Panc1 (cell line): Measurements from ENCODE around the gene PXDN. TPM values are rescaled to one million over a fixed set of nuclear protein-coding genes. Genes with fewer than 3 reads are reported as not detected.

Source experiments
- ATAC-seq: fragments of 200-7000 bp; cut with Tn5 transposase; 2 replicates; pipeline ENCODE4 v1.9.1; 2020; ENCODE audit warnings: mild to moderate bottlenecking, moderate library complexity
- BruUV-seq: library from RNA; stranded (reverse); fragments of 400-500 nt; replicated peaks from 2 replicates; lab custom pipeline; 2021; lab: Mats Ljungman, UMichigan
- CTCF ChIA-PET: fragments of 300-600 bp; sonication (Branson Sonifier 250); formaldehyde crosslinking; loops from one replicate; lab custom pipeline; 2022; ENCODE audit warnings: antibody characterized with exemption; lab: Charles Lee
- POLR2A ChIA-PET: fragments of 300-600 bp; sonication (Branson Sonifier 250); formaldehyde crosslinking; loops from one replicate; lab custom pipeline; 2022; ENCODE audit warnings: antibody characterized with exemption; lab: Charles Lee
- DNase-seq: peaks from one replicate; pipeline ENCODE4 v3.0.0-alpha.2; 2010; ENCODE audit warnings: low read depth, low spot score
- H3K27ac ChIP-seq: 2 replicates; pipeline ENCODE4 v1.5.1; 2011; ENCODE audit warnings: mild to moderate bottlenecking, low read length, inconsistent platforms
- H3K27me3 ChIP-seq: fragments of 200-500 bp; sonication (Bioruptor generic); 2 replicates; pipeline ENCODE4 v1.6.0; 2014; ENCODE audit warnings: low read length, inconsistent platforms; ENCODE audit not compliant: control insufficient read depth, insufficient read depth
- H3K36me3 ChIP-seq: fragments of 200-500 bp; sonication (Bioruptor generic); 2 replicates; pipeline ENCODE4 v1.5.1; 2014; ENCODE audit warnings: inconsistent platforms, mild to moderate bottlenecking, low read length, moderate library complexity; ENCODE audit not compliant: control insufficient read depth, insufficient read depth
- H3K4me1 ChIP-seq: 2 replicates; pipeline ENCODE4 v1.5.1; 2011; ENCODE audit warnings: inconsistent platforms, mild to moderate bottlenecking, low read length, moderate library complexity; ENCODE audit not compliant: control insufficient read depth, insufficient read depth
- H3K4me3 ChIP-seq, 2 experiments: 2 replicates each; pipeline ENCODE4 v1.5.1; 2011 to 2012; ENCODE audit warnings: low read depth in 2 of 2, low read length in 2 of 2, mild to moderate bottlenecking in 2 of 2, inconsistent platforms in 1 of 2, moderate library complexity in 1 of 2
- H3K9me3 ChIP-seq: fragments of 200-500 bp; sonication (Bioruptor generic); 2 replicates; pipeline ENCODE4 v1.5.1; 2014; ENCODE audit warnings: low read depth, mild to moderate bottlenecking, inconsistent platforms, low read length, moderate library complexity; ENCODE audit not compliant: control insufficient read depth, insufficient read depth
- POLR2AphosphoS5 ChIP-seq: IDR thresholded peaks from 2 replicates; pipeline ENCODE4 v1.6.1; 2012; ENCODE audit warnings: mild to moderate bottlenecking, low read depth, low read length, moderate library complexity
- SIN3A ChIP-seq: IDR thresholded peaks from 2 replicates; pipeline ENCODE4 v1.6.1; 2012; ENCODE audit warnings: low read depth, mild to moderate bottlenecking, low read length, moderate library complexity, borderline replicate concordance; ENCODE audit not compliant: insufficient read depth
- TCF7L2 ChIP-seq: IDR thresholded peaks from 2 replicates; pipeline ENCODE4 v1.6.1; 2011; ENCODE audit warnings: mild to moderate bottlenecking, low read depth, low read length, inconsistent platforms
- in situ Hi-C: cut with HindIII; loops from 2 replicates; pipeline ENCODE4 v1.10.0; 2016; ENCODE audit warnings: low sequenced_read_pairs, low pct_unique_long_range_greater_than_20kb
- intact Hi-C: fragments of 100-400 bp; cut with micrococcal nuclease; formaldehyde crosslinking; loops from one replicate; pipeline ENCODE4 v1.10.0; 2022; ENCODE audit not compliant: unreplicated experiment
- total RNA-seq: library from RNA; stranded (reverse); gene quantifications from one replicate; pipeline ENCODE4 v1.2.1, GENCODE V29; 2021; ENCODE audit not compliant: unreplicated experiment
- TF ChIP-seq, protein P1 (sequence below), 2 experiments: IDR thresholded peaks; 2 replicates each; pipeline ENCODE4 v1.6.1; 2011 to 2012; ENCODE audit warnings: low read depth in 2 of 2, control low read depth in 1 of 2, low read length in 1 of 2, mild to moderate bottlenecking in 1 of 2, moderate library complexity in 1 of 2; ENCODE audit not compliant: insufficient read depth in 1 of 2
- TF ChIP-seq, protein P2 (sequence below): fragments of 450-650 bp; IDR thresholded peaks from 2 replicates; pipeline ENCODE4 v1.5.1; 2017; ENCODE audit warnings: mild to moderate bottlenecking

The PXDN gene
- total RNA-seq, 1 experiment from 2014 or later: 2.5 TPM

DNA sequence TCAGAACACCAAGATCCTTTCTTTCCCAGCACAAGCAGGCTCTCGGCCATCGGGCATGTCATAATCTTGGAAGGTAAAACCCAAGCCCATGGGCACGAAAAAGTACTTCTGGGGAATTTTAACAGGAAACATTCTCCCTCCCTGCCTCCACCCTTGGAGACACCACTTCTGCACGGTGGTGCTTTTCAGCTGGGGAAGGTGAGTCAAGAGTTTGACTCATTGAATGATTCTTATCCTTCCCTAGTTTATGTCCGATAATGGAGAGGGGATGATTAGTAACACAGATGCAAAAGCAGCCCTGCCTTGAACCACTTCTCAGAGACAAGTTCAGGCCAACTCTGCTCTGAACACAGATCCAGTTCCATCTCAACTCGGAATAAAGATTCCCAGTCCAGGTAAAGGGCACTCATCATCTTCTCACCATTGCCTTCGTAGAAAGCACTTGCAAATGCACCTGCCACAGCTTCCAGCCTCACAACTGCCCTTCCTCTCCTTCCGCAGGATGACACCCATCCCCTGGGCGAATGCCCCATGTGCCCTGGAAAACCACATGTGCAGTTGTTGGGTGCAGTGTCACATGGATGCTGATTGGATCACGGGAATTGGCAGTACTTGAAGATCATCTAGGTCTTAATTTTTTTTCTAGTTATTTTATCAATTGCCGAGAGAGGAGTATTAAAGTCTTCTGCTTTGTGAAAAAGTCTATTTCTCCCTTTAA is 136.2 kb downstream of the PXDN start:
- in situ Hi-C loops (no loop called here), intact Hi-C loops (no loop called here)
- CTCF ChIA-PET: interaction anchor here (0.6 kb wide), 1 partner anchor 25 kb away, joined by 3 read pairs; no protein-coding TSS in a partner anchor
- H3K36me3 ChIP-seq: no peaks in the 10 kb centered on the region
- peak overlapping the region; percentile 74 for H3K27ac ChIP-seq
- POLR2A ChIA-PET: no interaction called here
- BruUV-seq: no TSS peak
- H3K4me1 ChIP-seq: peaks cover 21% of the 10 kb centered on the region
- DNase-seq (no peak), ATAC-seq (no peak)
- H3K4me3 ChIP-seq: no peak overlapping the region
- H3K27me3 ChIP-seq: no peaks in the 10 kb centered on the region
- TF ChIP-seq, protein P1, sequence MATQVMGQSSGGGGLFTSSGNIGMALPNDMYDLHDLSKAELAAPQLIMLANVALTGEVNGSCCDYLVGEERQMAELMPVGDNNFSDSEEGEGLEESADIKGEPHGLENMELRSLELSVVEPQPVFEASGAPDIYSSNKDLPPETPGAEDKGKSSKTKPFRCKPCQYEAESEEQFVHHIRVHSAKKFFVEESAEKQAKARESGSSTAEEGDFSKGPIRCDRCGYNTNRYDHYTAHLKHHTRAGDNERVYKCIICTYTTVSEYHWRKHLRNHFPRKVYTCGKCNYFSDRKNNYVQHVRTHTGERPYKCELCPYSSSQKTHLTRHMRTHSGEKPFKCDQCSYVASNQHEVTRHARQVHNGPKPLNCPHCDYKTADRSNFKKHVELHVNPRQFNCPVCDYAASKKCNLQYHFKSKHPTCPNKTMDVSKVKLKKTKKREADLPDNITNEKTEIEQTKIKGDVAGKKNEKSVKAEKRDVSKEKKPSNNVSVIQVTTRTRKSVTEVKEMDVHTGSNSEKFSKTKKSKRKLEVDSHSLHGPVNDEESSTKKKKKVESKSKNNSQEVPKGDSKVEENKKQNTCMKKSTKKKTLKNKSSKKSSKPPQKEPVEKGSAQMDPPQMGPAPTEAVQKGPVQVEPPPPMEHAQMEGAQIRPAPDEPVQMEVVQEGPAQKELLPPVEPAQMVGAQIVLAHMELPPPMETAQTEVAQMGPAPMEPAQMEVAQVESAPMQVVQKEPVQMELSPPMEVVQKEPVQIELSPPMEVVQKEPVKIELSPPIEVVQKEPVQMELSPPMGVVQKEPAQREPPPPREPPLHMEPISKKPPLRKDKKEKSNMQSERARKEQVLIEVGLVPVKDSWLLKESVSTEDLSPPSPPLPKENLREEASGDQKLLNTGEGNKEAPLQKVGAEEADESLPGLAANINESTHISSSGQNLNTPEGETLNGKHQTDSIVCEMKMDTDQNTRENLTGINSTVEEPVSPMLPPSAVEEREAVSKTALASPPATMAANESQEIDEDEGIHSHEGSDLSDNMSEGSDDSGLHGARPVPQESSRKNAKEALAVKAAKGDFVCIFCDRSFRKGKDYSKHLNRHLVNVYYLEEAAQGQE (IDR thresholded peaks at IDR 0.05; ENCODE audit: insufficient read depth in 1 of 2, low read depth in 2 of 2, low read length in 1 of 2): no peak
- TF ChIP-seq SIN3A: no peak
- TF ChIP-seq POLR2AphosphoS5: no peak
- no peak for TF ChIP-seq TCF7L2
- TF ChIP-seq, protein P2, sequence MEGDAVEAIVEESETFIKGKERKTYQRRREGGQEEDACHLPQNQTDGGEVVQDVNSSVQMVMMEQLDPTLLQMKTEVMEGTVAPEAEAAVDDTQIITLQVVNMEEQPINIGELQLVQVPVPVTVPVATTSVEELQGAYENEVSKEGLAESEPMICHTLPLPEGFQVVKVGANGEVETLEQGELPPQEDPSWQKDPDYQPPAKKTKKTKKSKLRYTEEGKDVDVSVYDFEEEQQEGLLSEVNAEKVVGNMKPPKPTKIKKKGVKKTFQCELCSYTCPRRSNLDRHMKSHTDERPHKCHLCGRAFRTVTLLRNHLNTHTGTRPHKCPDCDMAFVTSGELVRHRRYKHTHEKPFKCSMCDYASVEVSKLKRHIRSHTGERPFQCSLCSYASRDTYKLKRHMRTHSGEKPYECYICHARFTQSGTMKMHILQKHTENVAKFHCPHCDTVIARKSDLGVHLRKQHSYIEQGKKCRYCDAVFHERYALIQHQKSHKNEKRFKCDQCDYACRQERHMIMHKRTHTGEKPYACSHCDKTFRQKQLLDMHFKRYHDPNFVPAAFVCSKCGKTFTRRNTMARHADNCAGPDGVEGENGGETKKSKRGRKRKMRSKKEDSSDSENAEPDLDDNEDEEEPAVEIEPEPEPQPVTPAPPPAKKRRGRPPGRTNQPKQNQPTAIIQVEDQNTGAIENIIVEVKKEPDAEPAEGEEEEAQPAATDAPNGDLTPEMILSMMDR: no peak
- no peaks in the 10 kb centered on the region for H3K9me3 ChIP-seq

DNA sequence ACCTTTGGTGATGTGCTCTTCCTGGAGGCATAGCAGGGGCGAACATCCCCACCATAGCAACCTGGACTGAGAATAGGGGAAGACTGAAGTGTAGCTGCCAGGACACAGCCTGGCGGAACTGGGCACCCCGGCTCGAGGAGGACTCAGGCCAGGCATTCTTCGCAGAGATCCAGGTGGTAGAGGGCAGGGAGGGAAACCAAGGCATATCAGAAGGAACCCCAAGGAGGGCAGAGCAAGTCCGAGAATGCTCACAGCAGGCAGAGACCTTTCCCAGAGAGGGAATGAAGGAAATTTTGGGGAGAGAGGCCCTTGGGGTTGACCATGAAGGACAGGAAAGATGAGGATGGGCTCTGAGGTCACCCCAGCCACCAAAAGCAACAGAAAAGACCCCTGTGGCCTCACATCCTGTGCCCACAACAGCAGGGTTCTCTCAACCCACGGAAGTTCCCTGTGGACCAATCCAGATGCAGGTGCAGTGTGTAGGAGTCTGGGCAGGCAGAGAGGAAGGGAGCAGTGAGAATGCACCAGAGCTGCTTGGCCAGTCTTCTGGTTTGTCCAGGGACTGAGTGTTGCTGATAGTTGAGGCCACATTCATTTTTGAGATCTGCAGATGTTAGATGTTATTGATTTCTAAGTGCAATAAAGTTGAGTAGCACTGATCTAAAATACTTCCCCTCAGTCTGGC is 136.9 kb downstream of the PXDN start:
- ChIA-PET POLR2A (no interaction called here), CTCF (interaction anchor here (0.6 kb wide), 1 partner anchor 25 kb away, joined by 3 read pairs; no protein-coding TSS in a partner anchor)
- ATAC-seq (peak; percentile 48; the same call in 1 of the 2 replicates), DNase-seq (no peak)
- H3K4me3 ChIP-seq: no peak overlapping the region
- H3K36me3 ChIP-seq: no peaks in the 10 kb centered on the region
- H3K27ac ChIP-seq: peak overlapping the region; percentile 74
- intact Hi-C loops (no loop called here), in situ Hi-C loops (no loop called here)
- no TSS peak for BruUV-seq
- peaks cover 21% of the 10 kb centered on the region for H3K4me1 ChIP-seq
- TF ChIP-seq TCF7L2 (no peak), SIN3A (no peak), POLR2AphosphoS5 (no peak)
- TF ChIP-seq, protein P2: no peak
- TF ChIP-seq, protein P1 (IDR thresholded peaks at IDR 0.05; ENCODE audit: insufficient read depth in 1 of 2, low read depth in 2 of 2, low read length in 1 of 2): no peak
- H3K27me3 ChIP-seq: no peaks in the 10 kb centered on the region
- H3K9me3 ChIP-seq: no peaks in the 10 kb centered on the region
